Measurements from ENCODE around the gene ADGRV1. TPM values are rescaled to one million over a fixed set of nuclear protein-coding genes. Genes with fewer than 3 reads are reported as not detected.

Gene ADGRV1
- total RNA-seq, 4 donors from 2014 or later, result 6.0 to 37.0 (median 10.6) TPM

GRCh38 chr5:90997082-90997481, 438.5 kb downstream of the ADGRV1 start:
- TF ChIP-seq EP300 (IDR thresholded peaks at IDR 0.05; ENCODE audit: low read depth), result no peak
- TF ChIP-seq CTCF (IDR thresholded peaks at IDR 0.05), result no peak
- no peak for TF ChIP-seq POLR2AphosphoS5 (IDR thresholded peaks at IDR 0.05)
- no peak for TF ChIP-seq POLR2A (IDR thresholded peaks at IDR 0.05)
- 91 to 100% methylated on average over 1 to 4 of the region's 4 CpGs for WGBS, 2 donors (ENCODE audit: low coverage in 1 of 2)
- no peak for DNase-seq
- Histone ChIP-seq H3K27ac (no peak overlapping the region), H3K4me1 (no peaks in the 10 kb centered on the region), H3K9me3 (no peaks in the 10 kb centered on the region), H3K27me3 (no peaks in the 10 kb centered on the region), H3K4me3 (no peak overlapping the region), H3K36me3 (no peaks in the 10 kb centered on the region)
- intact Hi-C loops (cut with DNase I; ENCODE audit: low total_unique reads) (no loop called here), in situ Hi-C loops (cut with MboI; ENCODE audit: low pct_ligation_motif_present in 1 of 4, low pct_unique_long_range_greater_than_20kb in 1 of 4, low sequenced_read_pairs in 3 of 4) (no loop called here)

GRCh38 chr5:91000743-91001142, 442.1 kb downstream of the ADGRV1 start:
- intact Hi-C loops (cut with DNase I; ENCODE audit: low total_unique reads) (no loop called here), in situ Hi-C loops (cut with MboI; ENCODE audit: low pct_ligation_motif_present in 1 of 4, low pct_unique_long_range_greater_than_20kb in 1 of 4, low sequenced_read_pairs in 3 of 4) (no loop called here)
- no peaks in the 10 kb centered on the region for H3K9me3 ChIP-seq
- no peak overlapping the region for H3K4me3 ChIP-seq
- H3K27ac ChIP-seq, result no peak overlapping the region
- H3K4me1 ChIP-seq, result no peaks in the 10 kb centered on the region
- 80 to 87% methylated on average over 1 of the region's 1 CpG for WGBS, 2 donors (ENCODE audit: low coverage in 1 of 2)
- DNase-seq, result no peak
- H3K27me3 ChIP-seq, result no peaks in the 10 kb centered on the region
- H3K36me3 ChIP-seq, result no peaks in the 10 kb centered on the region
- TF ChIP-seq CTCF (IDR thresholded peaks at IDR 0.05) (no peak), POLR2AphosphoS5 (IDR thresholded peaks at IDR 0.05) (no peak), EP300 (IDR thresholded peaks at IDR 0.05; ENCODE audit: low read depth) (no peak), POLR2A (IDR thresholded peaks at IDR 0.05) (no peak)

GRCh38 chr5:91006713-91007112, 448.1 kb downstream of the ADGRV1 start:
- TF ChIP-seq CTCF (IDR thresholded peaks at IDR 0.05) (no peak), POLR2AphosphoS5 (IDR thresholded peaks at IDR 0.05) (no peak), POLR2A (IDR thresholded peaks at IDR 0.05) (no peak), EP300 (IDR thresholded peaks at IDR 0.05; ENCODE audit: low read depth) (no peak)
- intact Hi-C loops (cut with DNase I; ENCODE audit: low total_unique reads), result no loop called here
- Histone ChIP-seq H3K36me3 (no peaks in the 10 kb centered on the region), H3K27ac (no peak overlapping the region), H3K9me3 (no peaks in the 10 kb centered on the region), H3K27me3 (no peaks in the 10 kb centered on the region), H3K4me3 (no peak overlapping the region), H3K4me1 (no peaks in the 10 kb centered on the region)
- 90 to 93% methylated on average over 1 to 2 of the region's 2 CpGs for WGBS, 2 donors (ENCODE audit: low coverage in 1 of 2)
- in situ Hi-C loops (cut with MboI; ENCODE audit: low pct_ligation_motif_present in 1 of 4, low pct_unique_long_range_greater_than_20kb in 1 of 4, low sequenced_read_pairs in 3 of 4), result no loop called here
- no peak for DNase-seq

GRCh38 chr5:91007251-91007650, 448.7 kb downstream of the ADGRV1 start:
- in situ Hi-C loops (cut with MboI; ENCODE audit: low pct_ligation_motif_present in 1 of 4, low pct_unique_long_range_greater_than_20kb in 1 of 4, low sequenced_read_pairs in 3 of 4), result no loop called here
- 78 to 82% methylated on average over 1 of the region's 1 CpG for WGBS, 2 donors (ENCODE audit: low coverage in 1 of 2)
- no peak for DNase-seq
- H3K9me3 ChIP-seq, result no peaks in the 10 kb centered on the region
- TF ChIP-seq POLR2A (IDR thresholded peaks at IDR 0.05) (no peak), EP300 (IDR thresholded peaks at IDR 0.05; ENCODE audit: low read depth) (no peak), POLR2AphosphoS5 (IDR thresholded peaks at IDR 0.05) (no peak), CTCF (IDR thresholded peaks at IDR 0.05) (no peak)
- no peak overlapping the region for H3K27ac ChIP-seq
- intact Hi-C loops (cut with DNase I; ENCODE audit: low total_unique reads), result no loop called here
- H3K27me3 ChIP-seq, result no peaks in the 10 kb centered on the region
- H3K36me3 ChIP-seq, result no peaks in the 10 kb centered on the region
- H3K4me1 ChIP-seq, result no peaks in the 10 kb centered on the region
- no peak overlapping the region for H3K4me3 ChIP-seq
